Esophagus squamous epithelium (tissue), 4 donors: Measurements from ENCODE around the gene PPIL1.

Experiments
- POLR2A ChIP-seq, 4 donors: fragments of 450-650 bp; IDR thresholded peaks; one replicate each; pipeline ENCODE4 v1.6.1; 2017; ENCODE audit warnings: antibody characterized with exemption in 4 of 4, mild to moderate bottlenecking in 4 of 4, moderate library complexity in 3 of 4
- TF ChIP-seq, protein P1 (sequence below), 6 experiments: fragments of 450-650 bp in 4 of 6; fragments of 200-600 bp in 2 of 6; sonication (generic) in 2 of 6; IDR thresholded peaks; one replicate each; pipeline ENCODE4 v1.5.1; 2016 to 2019; ENCODE audit warnings: antibody characterized with exemption in 6 of 6, mild to moderate bottlenecking in 4 of 6, moderate library complexity in 4 of 6

DNA sequence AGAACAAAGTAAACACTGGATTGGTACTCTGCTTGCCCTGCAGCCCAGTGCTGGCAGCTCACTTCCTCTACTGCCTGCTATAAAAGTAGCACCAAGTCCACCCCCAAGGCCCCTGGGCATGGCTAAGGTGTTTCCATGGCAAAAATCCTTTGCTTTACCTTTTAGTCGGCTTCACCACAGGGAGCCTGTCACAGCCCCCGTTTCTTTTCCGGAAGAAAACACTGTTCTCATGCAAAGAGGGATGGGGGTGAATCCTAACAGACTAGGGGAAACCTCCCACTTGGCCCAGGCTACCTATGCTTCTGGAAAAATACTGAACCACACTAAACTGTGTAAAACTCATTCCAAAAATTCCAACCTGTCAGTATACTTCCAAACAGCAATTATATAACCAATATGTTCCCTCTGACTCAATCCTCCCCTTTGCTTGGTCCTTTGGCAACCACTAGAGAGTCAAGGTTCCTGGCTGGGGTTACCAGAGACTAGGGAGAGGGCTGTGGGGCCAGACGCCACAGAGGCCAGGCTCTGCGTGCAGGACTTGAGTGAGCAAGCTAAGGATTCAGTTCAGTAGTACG, 16.1 kb downstream of the PPIL1 start:
- TF ChIP-seq POLR2A (IDR thresholded peaks at IDR 0.05) = no peak
- TF ChIP-seq, protein P1, sequence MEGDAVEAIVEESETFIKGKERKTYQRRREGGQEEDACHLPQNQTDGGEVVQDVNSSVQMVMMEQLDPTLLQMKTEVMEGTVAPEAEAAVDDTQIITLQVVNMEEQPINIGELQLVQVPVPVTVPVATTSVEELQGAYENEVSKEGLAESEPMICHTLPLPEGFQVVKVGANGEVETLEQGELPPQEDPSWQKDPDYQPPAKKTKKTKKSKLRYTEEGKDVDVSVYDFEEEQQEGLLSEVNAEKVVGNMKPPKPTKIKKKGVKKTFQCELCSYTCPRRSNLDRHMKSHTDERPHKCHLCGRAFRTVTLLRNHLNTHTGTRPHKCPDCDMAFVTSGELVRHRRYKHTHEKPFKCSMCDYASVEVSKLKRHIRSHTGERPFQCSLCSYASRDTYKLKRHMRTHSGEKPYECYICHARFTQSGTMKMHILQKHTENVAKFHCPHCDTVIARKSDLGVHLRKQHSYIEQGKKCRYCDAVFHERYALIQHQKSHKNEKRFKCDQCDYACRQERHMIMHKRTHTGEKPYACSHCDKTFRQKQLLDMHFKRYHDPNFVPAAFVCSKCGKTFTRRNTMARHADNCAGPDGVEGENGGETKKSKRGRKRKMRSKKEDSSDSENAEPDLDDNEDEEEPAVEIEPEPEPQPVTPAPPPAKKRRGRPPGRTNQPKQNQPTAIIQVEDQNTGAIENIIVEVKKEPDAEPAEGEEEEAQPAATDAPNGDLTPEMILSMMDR (IDR thresholded peaks at IDR 0.05) = no peak
